ENCODE results near the gene NEK4.

NEK4 gene

GRCh38 chr3:52784931-52785590, 14.3 kb upstream of the NEK4 start:
- H3K4me3 ChIP-seq (replicated peaks; ENCODE audit: low read depth, low read length): no peak overlapping the region
- no peak for TF ChIP-seq CTCF (IDR thresholded peaks at IDR 0.05; ENCODE audit: low read length, missing control alignments)
- no peak for DNase-seq (ENCODE audit: low read depth)

- no peak overlapping the region for H3K4me3 ChIP-seq (replicated peaks; ENCODE audit: low read depth, low read length)
- TF ChIP-seq CTCF (IDR thresholded peaks at IDR 0.05; ENCODE audit: low read length, missing control alignments): no peak
- DNase-seq (ENCODE audit: low read depth): no peak
Measured at GRCh38 chr3:52784021-52784621, 13.4 kb upstream of the NEK4 start.

GRCh38 chr3:52783211-52783555, 12.4 kb upstream of the NEK4 start:
- H3K4me3 ChIP-seq (replicated peaks; ENCODE audit: low read depth, low read length): no peak overlapping the region
- DNase-seq (ENCODE audit: low read depth): no peak
- TF ChIP-seq CTCF (IDR thresholded peaks at IDR 0.05; ENCODE audit: low read length, missing control alignments): no peak

- TF ChIP-seq CTCF (IDR thresholded peaks at IDR 0.05; ENCODE audit: low read length, missing control alignments): no peak
- DNase-seq (ENCODE audit: low read depth): no peak
- H3K4me3 ChIP-seq (replicated peaks; ENCODE audit: low read depth, low read length): no peak overlapping the region
Measured at GRCh38 chr3:52782412-52783210, 11.9 kb upstream of the NEK4 start.

GRCh38 chr3:52781741-52782140, 11.0 kb upstream of the NEK4 start:
- DNase-seq (ENCODE audit: low read depth): no peak
- no peak for TF ChIP-seq CTCF (IDR thresholded peaks at IDR 0.05; ENCODE audit: low read length, missing control alignments)

GRCh38 chr3:52779837-52780585, 9.3 kb upstream of the NEK4 start:
- H3K4me3 ChIP-seq (replicated peaks; ENCODE audit: low read depth, low read length): no peak overlapping the region
- DNase-seq (ENCODE audit: low read depth): no peak
- TF ChIP-seq CTCF (IDR thresholded peaks at IDR 0.05; ENCODE audit: low read length, missing control alignments): no peak

More at GRCh38 chr3:52781741-52782140, 11.0 kb upstream of the NEK4 start:
- no peak overlapping the region for H3K4me3 ChIP-seq (replicated peaks; ENCODE audit: low read depth, low read length)
